Activated T-helper 1 cell treated with anti-CD3 and anti-CD28 coated beads, Interleukin-2, amount 50 U/mL, for 16 hours (primary cell): ENCODE results near the gene VLDLR.

ENCODE experiments used
- DNase-seq, 2 donors: peaks; one replicate each; pipeline ENCODE4 v3.0.0-alpha.2; 2020; ENCODE audit warnings: low read depth in 1 of 2, low spot score in 1 of 2

The VLDLR gene

GRCh38 chr9:2662496-2662895 lies 40.9 kb downstream of the VLDLR start:
- no peak for DNase-seq

GRCh38 chr9:2663461-2664173 lies 42.0 kb downstream of the VLDLR start:
- DNase-seq = no peak

- no peak for DNase-seq
Measured at GRCh38 chr9:2664174-2665065, 42.8 kb downstream of the VLDLR start.

GRCh38 chr9:2666569-2666968 lies 45.0 kb downstream of the VLDLR start:
- DNase-seq = no peak

- no peak for DNase-seq
Measured at GRCh38 chr9:2673161-2673560, 51.6 kb downstream of the VLDLR start.

- DNase-seq = no peak
Measured at GRCh38 chr9:2674141-2674824, 52.7 kb downstream of the VLDLR start.

- DNase-seq = no peak
Measured at GRCh38 chr9:2675834-2676233, 54.2 kb downstream of the VLDLR start.

- no peak for DNase-seq
Measured at GRCh38 chr9:2676466-2676865, 54.9 kb downstream of the VLDLR start.

GRCh38 chr9:2677915-2678889 lies 56.6 kb downstream of the VLDLR start:
- no peak for DNase-seq

- no peak for DNase-seq
Measured at GRCh38 chr9:2679011-2679410, 57.4 kb downstream of the VLDLR start.

- no peak for DNase-seq
Measured at GRCh38 chr9:2681981-2682380, 60.4 kb downstream of the VLDLR start.

GRCh38 chr9:2686911-2687310 lies 65.3 kb downstream of the VLDLR start:
- DNase-seq = no peak

- DNase-seq = no peak
Measured at GRCh38 chr9:2688636-2689035, 67.0 kb downstream of the VLDLR start.

GRCh38 chr9:2691212-2691611 lies 69.6 kb downstream of the VLDLR start:
- no peak for DNase-seq

- no peak for DNase-seq
Measured at GRCh38 chr9:2691626-2692025, 70.0 kb downstream of the VLDLR start.

GRCh38 chr9:2693056-2693455 lies 71.5 kb downstream of the VLDLR start:
- DNase-seq = no peak

GRCh38 chr9:2697492-2697891 lies 75.9 kb downstream of the VLDLR start:
- DNase-seq = no peak

- DNase-seq = no peak
Measured at GRCh38 chr9:2700398-2700797, 78.8 kb downstream of the VLDLR start.

GRCh38 chr9:2700909-2701550 lies 79.4 kb downstream of the VLDLR start:
- DNase-seq = no peak

- no peak for DNase-seq
Measured at GRCh38 chr9:2704504-2704903, 82.9 kb downstream of the VLDLR start.
